Activated T-cell treated with anti-CD3 and anti-CD28 coated beads for 4 hours (primary cell): ENCODE measurements around the gene ZNF814.
"Not testable (repeated sequence)": the region's sequence is repeated elsewhere in the genome, so short reads cannot be mapped to it uniquely, and the experiment has no call there.

Experiments used
- DNase-seq: peaks from one replicate; pipeline ENCODE4 v3.0.0-alpha.2; 2020

The ZNF814 gene

GRCh38 chr19:57854117-57854516 lies 34.7 kb downstream of the ZNF814 start:
- DNase-seq = not testable (repeated sequence)

- not testable (repeated sequence) for DNase-seq
Measured at GRCh38 chr19:57851812-57852603, 36.8 kb downstream of the ZNF814 start.

GRCh38 chr19:57850553-57851017 lies 38.3 kb downstream of the ZNF814 start:
- DNase-seq = no peak

GRCh38 chr19:57849666-57850473 lies 39.0 kb downstream of the ZNF814 start, which contains the start of gene ZNF587:
Gene ZNF587 (plus strand): TSS chr19:57849859. CDS start chr19:57850039, 180 bp downstream.
- DNase-seq = peak; percentile 69

- DNase-seq = not testable (repeated sequence)
Measured at GRCh38 chr19:57849162-57849665, 39.6 kb downstream of the ZNF814 start.

GRCh38 chr19:57847164-57847563 lies 41.7 kb downstream of the ZNF814 start:
- not testable (repeated sequence) for DNase-seq

GRCh38 chr19:57841122-57841763 lies 47.6 kb downstream of the ZNF814 start:
- no peak for DNase-seq

- not testable (repeated sequence) for DNase-seq
Measured at GRCh38 chr19:57838622-57839191, 50.1 kb downstream of the ZNF814 start.

GRCh38 chr19:57836991-57837390 lies 51.8 kb downstream of the ZNF814 start:
- not testable (repeated sequence) for DNase-seq

GRCh38 chr19:57830071-57830602 lies 58.7 kb downstream of the ZNF814 start, which contains the start of gene ZNF587B:
Gene ZNF587B (plus strand): TSS chr19:57830299. CDS start chr19:57830529, 230 bp downstream.
- no peak for DNase-seq

- DNase-seq = no peak
Measured at GRCh38 chr19:57829316-57829715, 59.5 kb downstream of the ZNF814 start.

- no peak for DNase-seq
Measured at GRCh38 chr19:57825511-57825910, 63.3 kb downstream of the ZNF814 start.

- DNase-seq = not testable (repeated sequence)
Measured at GRCh38 chr19:57823608-57824007, 65.2 kb downstream of the ZNF814 start.

GRCh38 chr19:57823155-57823554 lies 65.7 kb downstream of the ZNF814 start:
- DNase-seq = not testable (repeated sequence)

GRCh38 chr19:57821501-57821900 lies 67.3 kb downstream of the ZNF814 start:
- not testable (repeated sequence) for DNase-seq

GRCh38 chr19:57821095-57821494 lies 67.7 kb downstream of the ZNF814 start:
- not testable (repeated sequence) for DNase-seq

GRCh38 chr19:57820599-57820998 lies 68.2 kb downstream of the ZNF814 start:
- DNase-seq = no peak

GRCh38 chr19:57819475-57820148 lies 69.2 kb downstream of the ZNF814 start:
- peak; percentile 65 for DNase-seq

GRCh38 chr19:57818378-57818777 lies 70.5 kb downstream of the ZNF814 start:
- DNase-seq = no peak

- no peak for DNase-seq
Measured at GRCh38 chr19:57817976-57818375, 70.9 kb downstream of the ZNF814 start.

GRCh38 chr19:57816652-57817051 lies 72.2 kb downstream of the ZNF814 start:
- DNase-seq = no peak
